Measurements from ENCODE around the gene TRAPPC8.
"Not testable (repeated sequence)": the region's sequence is repeated elsewhere in the genome, so short reads cannot be mapped to it uniquely, and the experiment has no call there.

The TRAPPC8 gene

GRCh38 chr18:31943878-31944816, 1.2 kb upstream of the TRAPPC8 start:
- no peak for DNase-seq

- DNase-seq, result peak; percentile 44
Observed at GRCh38 chr18:31942291-31942998, 483 bp downstream of the TRAPPC8 start.

GRCh38 chr18:31941010-31941809, 1.7 kb downstream of the TRAPPC8 start:
- DNase-seq, result no peak

- not testable (repeated sequence) for DNase-seq
Observed at GRCh38 chr18:31934773-31935172, 8.2 kb downstream of the TRAPPC8 start.

GRCh38 chr18:31931886-31932240, 11.1 kb downstream of the TRAPPC8 start:
- DNase-seq, result no peak

GRCh38 chr18:31931163-31931885, 11.6 kb downstream of the TRAPPC8 start:
- DNase-seq, result no peak

- no peak for DNase-seq
Observed at GRCh38 chr18:31929273-31929672, 13.7 kb downstream of the TRAPPC8 start.

GRCh38 chr18:31926988-31927387, 15.9 kb downstream of the TRAPPC8 start:
- DNase-seq, result not testable (repeated sequence)

- no peak for DNase-seq
Observed at GRCh38 chr18:31920277-31920676, 22.7 kb downstream of the TRAPPC8 start.

- not testable (repeated sequence) for DNase-seq
Observed at GRCh38 chr18:31919366-31919765, 23.6 kb downstream of the TRAPPC8 start.

- DNase-seq, result no peak
Observed at GRCh38 chr18:31918733-31919132, 24.2 kb downstream of the TRAPPC8 start.

GRCh38 chr18:31901063-31901462, 41.9 kb downstream of the TRAPPC8 start:
- DNase-seq, result no peak

- DNase-seq, result not testable (repeated sequence)
Observed at GRCh38 chr18:31899771-31900170, 43.2 kb downstream of the TRAPPC8 start.

- DNase-seq, result no peak
Observed at GRCh38 chr18:31892936-31893335, 50.0 kb downstream of the TRAPPC8 start.

- no peak for DNase-seq
Observed at GRCh38 chr18:31891566-31891965, 51.4 kb downstream of the TRAPPC8 start.

GRCh38 chr18:31884020-31884419, 58.9 kb downstream of the TRAPPC8 start:
- no peak for DNase-seq

GRCh38 chr18:31880186-31880898, 62.6 kb downstream of the TRAPPC8 start:
- DNase-seq, result no peak

GRCh38 chr18:31878358-31878757, 64.6 kb downstream of the TRAPPC8 start:
- DNase-seq, result no peak

GRCh38 chr18:31877900-31878299, 65.0 kb downstream of the TRAPPC8 start:
- DNase-seq, result no peak

- no peak for DNase-seq
Observed at GRCh38 chr18:31876707-31877106, 66.2 kb downstream of the TRAPPC8 start.

GRCh38 chr18:31875301-31875700, 67.6 kb downstream of the TRAPPC8 start:
- DNase-seq, result no peak

- DNase-seq, result no peak
Observed at GRCh38 chr18:31863103-31863502, 79.8 kb downstream of the TRAPPC8 start.

Data from activated naive CD4-positive, alpha-beta T cell treated with Interleukin-2 at 50 U/mL for 16 hours (primary cell).